Rectal smooth muscle tissue (tissue), 1 donor: ENCODE data around the gene ADAM10.

Source experiments
- H3K27ac ChIP-seq: one replicate; pipeline ENCODE4 v1.7.0; 2013; ENCODE audit warnings: low read depth, low read length, inconsistent platforms
- H3K27me3 ChIP-seq: one replicate; pipeline ENCODE4 v1.7.0; 2013; ENCODE audit warnings: low read length; ENCODE audit not compliant: control insufficient read depth, insufficient read depth
- H3K36me3 ChIP-seq: one replicate; pipeline ENCODE4 v1.7.0; 2013; ENCODE audit warnings: low read length; ENCODE audit not compliant: control insufficient read depth, insufficient read depth
- H3K4me1 ChIP-seq: one replicate; pipeline ENCODE4 v1.7.0; 2013; ENCODE audit warnings: low read length; ENCODE audit not compliant: control insufficient read depth, insufficient read depth
- H3K4me3 ChIP-seq: one replicate; pipeline ENCODE4 v1.7.0; 2013; ENCODE audit warnings: low read length
- H3K9ac ChIP-seq: one replicate; pipeline ENCODE4 v1.7.0; 2013; ENCODE audit warnings: low read length

Gene ADAM10

DNA sequence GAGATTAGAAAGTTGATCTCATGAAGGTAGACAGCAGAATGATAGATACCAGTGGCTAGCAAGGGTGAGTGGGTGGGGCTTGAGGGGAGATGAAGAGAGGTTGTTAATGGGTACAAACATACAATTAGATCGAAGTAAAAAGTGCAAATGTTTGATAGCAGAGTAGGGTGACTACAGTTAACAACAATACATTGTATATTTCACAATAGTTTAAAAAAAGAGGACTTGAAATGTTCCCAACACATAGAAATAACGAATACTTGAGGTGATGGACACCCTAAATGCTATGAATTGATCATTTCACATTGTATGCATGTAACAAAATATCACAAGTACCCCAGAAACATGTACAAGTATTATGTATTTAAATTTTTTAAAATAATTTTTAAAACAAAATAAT lies 47.3 kb downstream of the ADAM10 start:
- Histone ChIP-seq H3K4me1 (no peaks in the 10 kb centered on the region), H3K9ac (no peak overlapping the region), H3K27ac (no peak overlapping the region), H3K27me3 (no peaks in the 10 kb centered on the region), H3K36me3 (no peaks in the 10 kb centered on the region), H3K4me3 (no peak overlapping the region)

- no peak overlapping the region for H3K27ac ChIP-seq
- no peaks in the 10 kb centered on the region for H3K27me3 ChIP-seq
- H3K36me3 ChIP-seq: no peaks in the 10 kb centered on the region
- no peaks in the 10 kb centered on the region for H3K4me1 ChIP-seq
- no peak overlapping the region for H3K9ac ChIP-seq
- no peak overlapping the region for H3K4me3 ChIP-seq
Observed at GRCh38 chr15:58701376-58701775, 48.1 kb downstream of the ADAM10 start.

- H3K36me3 ChIP-seq: no peaks in the 10 kb centered on the region
- H3K4me3 ChIP-seq: no peak overlapping the region
- no peaks in the 10 kb centered on the region for H3K27me3 ChIP-seq
- no peak overlapping the region for H3K9ac ChIP-seq
- H3K4me1 ChIP-seq: no peaks in the 10 kb centered on the region
- H3K27ac ChIP-seq: no peak overlapping the region
Observed at GRCh38 chr15:58699769-58700168, 49.7 kb downstream of the ADAM10 start.

DNA sequence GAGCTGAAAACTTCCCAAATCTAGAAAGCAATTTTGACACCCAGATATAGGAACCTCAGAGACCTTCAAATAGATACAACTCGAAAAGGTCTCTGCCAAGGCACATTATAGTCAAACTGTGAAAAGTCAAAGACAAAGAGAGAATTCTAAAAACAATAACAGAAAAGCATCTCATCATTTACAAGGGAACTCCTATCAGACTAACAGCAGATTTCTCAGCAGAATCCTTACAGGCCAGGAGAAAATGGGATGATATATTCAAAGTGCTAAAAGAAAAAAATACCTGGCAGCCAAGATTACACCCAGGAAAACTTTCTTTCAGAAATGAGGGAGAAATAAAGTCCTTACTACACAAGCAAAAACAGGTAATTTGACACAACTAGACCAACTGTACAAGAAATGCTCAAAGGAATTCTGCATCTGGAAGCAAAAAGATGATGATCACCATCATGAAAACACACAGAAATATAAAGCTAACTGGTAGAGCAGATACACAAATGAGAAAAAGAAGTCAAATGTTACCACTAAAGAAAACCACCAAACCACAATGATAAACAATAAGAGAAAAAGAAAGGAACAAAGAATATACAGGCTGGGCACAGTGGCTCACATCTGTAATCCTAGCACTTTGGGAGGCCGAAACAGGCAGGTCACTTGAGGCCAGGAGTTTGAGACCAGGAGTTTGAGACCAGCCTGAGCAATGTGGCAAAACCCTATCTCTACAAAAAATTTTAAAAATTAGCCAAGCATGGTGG lies 50.4 kb downstream of the ADAM10 start:
- Histone ChIP-seq H3K4me3 (no peak overlapping the region), H3K4me1 (no peaks in the 10 kb centered on the region), H3K36me3 (no peaks in the 10 kb centered on the region), H3K27ac (no peak overlapping the region), H3K9ac (no peak overlapping the region), H3K27me3 (no peaks in the 10 kb centered on the region)

GRCh38 chr15:58697220-58697619 lies 52.3 kb downstream of the ADAM10 start:
- Histone ChIP-seq H3K4me1 (no peaks in the 10 kb centered on the region), H3K27ac (no peak overlapping the region), H3K36me3 (no peaks in the 10 kb centered on the region), H3K9ac (no peak overlapping the region), H3K4me3 (no peak overlapping the region), H3K27me3 (no peaks in the 10 kb centered on the region)

DNA sequence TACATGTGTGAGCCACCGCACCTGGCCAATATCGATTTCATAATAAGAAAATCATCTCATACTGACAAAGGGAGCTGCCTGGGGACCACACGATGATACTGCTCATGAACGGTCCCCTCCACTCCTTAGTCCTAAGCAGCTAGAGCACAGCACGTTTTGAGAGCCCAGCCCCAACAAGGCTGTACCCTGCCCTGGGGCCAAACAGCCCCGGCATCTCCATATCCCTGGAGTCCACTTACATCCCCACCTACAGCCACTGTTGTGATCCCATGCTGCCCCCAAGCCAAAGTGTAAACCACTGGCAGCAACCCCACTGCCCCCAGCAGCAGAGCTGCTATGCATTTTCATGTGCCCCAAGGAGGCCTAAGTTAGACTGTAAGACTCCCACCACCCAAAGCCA lies 52.8 kb downstream of the ADAM10 start:
- Histone ChIP-seq H3K36me3 (no peaks in the 10 kb centered on the region), H3K4me1 (no peaks in the 10 kb centered on the region), H3K9ac (no peak overlapping the region), H3K4me3 (no peak overlapping the region), H3K27ac (no peak overlapping the region), H3K27me3 (no peaks in the 10 kb centered on the region)

DNA sequence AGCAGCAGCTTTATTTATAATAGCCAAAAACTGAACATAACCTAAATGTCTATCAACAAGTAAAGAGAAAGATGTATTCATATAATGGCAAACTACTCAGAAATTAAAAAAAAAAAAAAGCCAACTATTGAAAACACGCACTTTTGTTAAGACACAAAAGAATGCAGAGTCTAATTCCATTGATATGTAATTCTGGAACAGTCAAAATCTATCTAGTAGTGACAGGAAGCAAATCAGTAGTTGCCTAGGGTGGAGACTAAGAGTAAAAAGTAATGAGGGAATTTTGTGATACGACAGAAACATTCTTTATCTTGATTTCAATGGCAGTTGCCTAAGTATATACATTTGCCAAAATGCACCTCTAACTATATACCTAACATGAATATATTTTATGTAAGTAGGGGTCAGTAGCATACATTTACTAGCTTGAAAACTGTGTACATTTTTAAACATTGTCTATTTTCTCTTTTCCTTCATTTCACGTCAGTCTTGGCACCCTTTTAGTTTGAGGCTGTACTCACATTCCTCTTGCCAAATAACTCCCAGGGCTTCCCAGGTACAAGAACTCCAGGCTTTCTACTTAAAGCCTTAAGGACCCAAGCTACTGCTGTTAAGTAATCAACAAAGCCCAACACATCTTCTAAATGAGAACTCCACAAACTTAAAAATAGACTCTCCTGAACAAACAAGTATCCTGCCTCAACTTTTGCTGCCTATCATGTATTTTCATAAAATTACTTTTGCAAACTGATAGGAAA lies 54.7 kb downstream of the ADAM10 start:
- H3K36me3 ChIP-seq: no peaks in the 10 kb centered on the region
- no peaks in the 10 kb centered on the region for H3K4me1 ChIP-seq
- no peak overlapping the region for H3K27ac ChIP-seq
- H3K27me3 ChIP-seq: no peaks in the 10 kb centered on the region
- no peak overlapping the region for H3K4me3 ChIP-seq
- H3K9ac ChIP-seq: no peak overlapping the region

DNA sequence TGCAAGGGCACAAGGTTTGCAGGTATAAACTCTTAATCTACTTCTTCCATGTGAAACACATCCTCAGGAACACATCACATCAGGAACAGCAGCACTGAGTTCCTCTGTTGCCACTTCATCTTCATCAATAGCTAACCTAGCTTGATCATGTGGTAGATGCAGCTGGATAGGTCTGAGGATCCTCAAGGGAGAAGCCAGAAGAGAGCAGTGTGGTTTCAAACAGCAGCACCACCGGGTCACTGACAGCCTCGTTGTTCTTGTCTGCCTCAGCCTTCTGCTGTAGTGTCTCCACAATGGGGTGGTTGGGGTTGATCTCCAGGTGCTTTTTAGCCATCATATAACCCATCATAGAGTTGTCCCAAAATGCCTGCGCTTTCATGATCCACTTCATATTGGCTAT lies 58.8 kb downstream of the ADAM10 start:
- Histone ChIP-seq H3K4me3 (no peak overlapping the region), H3K4me1 (no peaks in the 10 kb centered on the region), H3K36me3 (no peaks in the 10 kb centered on the region), H3K9ac (no peak overlapping the region), H3K27ac (no peak overlapping the region), H3K27me3 (no peaks in the 10 kb centered on the region)

DNA sequence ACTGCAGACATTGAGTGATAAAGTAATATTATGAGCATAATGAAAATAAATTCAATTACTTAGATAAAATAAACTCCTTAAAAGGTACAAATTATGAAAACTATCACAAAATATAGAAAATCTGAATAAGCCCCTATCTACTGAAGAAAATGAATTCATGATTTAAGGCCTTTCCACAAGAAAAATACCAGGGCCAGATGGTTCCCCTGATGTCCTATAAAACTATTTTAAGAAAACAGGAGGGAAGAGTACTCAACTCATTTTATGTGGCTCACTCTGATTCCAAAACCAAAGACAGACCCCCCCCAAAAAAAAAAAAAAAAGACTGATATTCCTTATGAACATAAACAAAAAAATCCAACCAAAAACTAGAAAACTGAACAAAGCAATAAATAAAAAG lies 59.9 kb downstream of the ADAM10 start:
- Histone ChIP-seq H3K27ac (no peak overlapping the region), H3K27me3 (no peaks in the 10 kb centered on the region), H3K9ac (no peak overlapping the region)

GRCh38 chr15:58686286-58686685 lies 63.2 kb downstream of the ADAM10 start:
- Histone ChIP-seq H3K9ac (no peak overlapping the region), H3K4me1 (no peaks in the 10 kb centered on the region), H3K4me3 (no peak overlapping the region), H3K36me3 (no peaks in the 10 kb centered on the region), H3K27me3 (no peaks in the 10 kb centered on the region), H3K27ac (no peak overlapping the region)

More for the DNA sequence above, 59.9 kb downstream of the ADAM10 start:
- no peaks in the 10 kb centered on the region for H3K36me3 ChIP-seq
- H3K4me1 ChIP-seq: no peaks in the 10 kb centered on the region
- H3K4me3 ChIP-seq: no peak overlapping the region

DNA sequence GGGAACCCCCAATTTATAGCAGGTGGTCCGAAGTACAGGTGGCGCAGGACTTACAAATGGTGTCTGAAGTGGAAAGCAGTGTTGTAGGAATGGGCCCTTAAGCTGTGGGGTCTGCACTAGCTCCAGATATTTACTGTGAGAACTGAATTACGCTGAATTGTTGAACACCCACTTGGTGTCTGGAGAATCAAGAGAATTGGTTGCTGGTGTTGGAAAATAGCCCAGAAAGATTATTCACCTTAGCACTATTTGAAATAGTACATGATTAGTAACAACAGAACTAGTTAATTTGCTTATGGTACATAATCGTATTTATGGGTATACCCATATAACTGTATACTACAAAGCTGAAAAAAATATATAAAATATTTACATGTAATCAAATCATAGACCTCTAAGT lies 64.8 kb downstream of the ADAM10 start:
- Histone ChIP-seq H3K27me3 (no peaks in the 10 kb centered on the region), H3K27ac (no peak overlapping the region), H3K36me3 (no peaks in the 10 kb centered on the region), H3K4me3 (no peak overlapping the region), H3K9ac (no peak overlapping the region), H3K4me1 (no peaks in the 10 kb centered on the region)

DNA sequence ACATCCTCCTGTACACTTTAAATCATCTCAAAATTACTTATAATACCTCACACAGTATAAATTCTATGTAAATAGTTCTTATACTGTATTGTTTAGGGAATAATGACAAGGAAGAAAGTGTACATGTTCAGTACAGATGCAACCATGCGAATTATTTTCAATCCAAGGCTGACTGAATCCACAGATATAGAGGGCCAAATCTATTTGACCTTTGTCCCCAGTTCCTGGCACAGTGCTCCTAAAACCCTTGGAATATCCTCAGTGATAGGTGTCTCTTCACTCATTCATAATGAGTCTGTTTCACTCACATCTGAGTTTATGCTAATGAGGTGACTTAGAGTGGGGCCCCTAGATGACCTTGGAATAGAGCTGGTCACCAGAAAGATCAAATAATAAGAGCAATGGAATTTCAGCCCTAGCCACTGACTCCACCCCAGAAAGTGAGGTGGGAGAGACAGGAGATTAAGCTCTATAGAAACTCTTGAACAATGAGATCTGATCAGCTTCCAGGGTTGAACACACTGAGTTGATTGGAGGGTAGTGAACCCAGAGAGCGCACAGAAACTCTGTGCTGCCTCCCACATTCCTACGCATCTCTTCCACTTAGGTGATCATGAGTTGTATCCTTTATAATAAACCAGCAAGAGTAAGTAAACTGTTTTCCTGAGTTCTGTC lies 65.3 kb downstream of the ADAM10 start:
- Histone ChIP-seq H3K36me3 (no peaks in the 10 kb centered on the region), H3K9ac (no peak overlapping the region), H3K4me1 (no peaks in the 10 kb centered on the region), H3K27ac (no peak overlapping the region), H3K27me3 (no peaks in the 10 kb centered on the region), H3K4me3 (no peak overlapping the region)
